HepG2 (cell line): ENCODE measurements around the gene TIMM23. TPM values are rescaled to one million over a fixed set of nuclear protein-coding genes. Genes with fewer than 3 reads are reported as not detected.

ENCODE experiments used
- CC2D1A ChIP-seq: sonication (generic); formaldehyde crosslinking; IDR thresholded peaks from 2 replicates; pipeline ENCODE4 v1.8.1; 2023; ENCODE audit warnings: mild to moderate bottlenecking, missing genetic modification reagents
- GATAD1 ChIP-seq: IDR thresholded peaks from 2 replicates; pipeline ENCODE4 v1.6.1; 2016; ENCODE audit warnings: missing genetic modification reagents, missing compliant biosample characterization
- GLI4 ChIP-seq: sonication (generic); formaldehyde crosslinking; IDR thresholded peaks from 2 replicates; pipeline ENCODE4 v1.5.1; 2020; ENCODE audit warnings: missing genetic modification reagents, mild to moderate bottlenecking, moderate library complexity, borderline replicate concordance
- HNF4G ChIP-seq, 2 experiments: sonication (generic) in 1 of 2; formaldehyde crosslinking in 1 of 2; IDR thresholded peaks; 2 replicates each; pipeline versions ENCODE4 v1.4.0 to v1.6.1; 2011 to 2020; ENCODE audit warnings: borderline replicate concordance in 2 of 2, low read depth in 2 of 2, mild to moderate bottlenecking in 2 of 2, low read length in 1 of 2, missing genetic modification reagents in 1 of 2, moderate library complexity in 1 of 2
- KLF12 ChIP-seq: sonication (generic); formaldehyde crosslinking; IDR thresholded peaks from 2 replicates; pipeline ENCODE4 v1.4.0; 2020; ENCODE audit warnings: missing genetic modification reagents, borderline replicate concordance
- MED8 ChIP-seq: sonication (generic); formaldehyde crosslinking; IDR thresholded peaks from 2 replicates; pipeline ENCODE4 v1.8.1; 2023; ENCODE audit warnings: mild to moderate bottlenecking, missing genetic modification reagents; ENCODE audit not compliant: insufficient replicate concordance
- PCBP2 ChIP-seq: fragments of 200-400 bp; formaldehyde crosslinking; optimal IDR thresholded peaks from 2 replicates; pipeline ENCODE3; 2018; ENCODE audit warnings: low read length, low read depth; ENCODE audit not compliant: poor library complexity, severe bottlenecking
- RCOR2 ChIP-seq: IDR thresholded peaks from 2 replicates; pipeline ENCODE4 v1.6.1; 2016; ENCODE audit warnings: missing biosample characterization, missing genetic modification reagents
- ZKSCAN5 ChIP-seq: sonication (generic); formaldehyde crosslinking; IDR thresholded peaks from 2 replicates; pipeline ENCODE4 v1.5.1; 2020; ENCODE audit warnings: mild to moderate bottlenecking, missing genetic modification reagents
- ZNF160 ChIP-seq: sonication (generic); formaldehyde crosslinking; IDR thresholded peaks from 2 replicates; pipeline ENCODE4 v1.8.0; 2022; ENCODE audit warnings: mild to moderate bottlenecking, inconsistent platforms, missing genetic modification reagents
- ZNF33A ChIP-seq: sonication (generic); formaldehyde crosslinking; IDR thresholded peaks from 2 replicates; pipeline ENCODE4 v1.5.1; 2020; ENCODE audit warnings: missing genetic modification reagents, mild to moderate bottlenecking, moderate library complexity, borderline replicate concordance
- ZNF678 ChIP-seq: sonication (generic); formaldehyde crosslinking; IDR thresholded peaks from 2 replicates; pipeline ENCODE4 v1.4.0; 2020; ENCODE audit warnings: mild to moderate bottlenecking, missing genetic modification reagents
- ZNF839 ChIP-seq: sonication (generic); formaldehyde crosslinking; IDR thresholded peaks from 2 replicates; pipeline ENCODE4 v1.4.0; 2020; ENCODE audit warnings: missing genetic modification reagents, mild to moderate bottlenecking, borderline replicate concordance
- polyA plus RNA-seq, 8 experiments: library from polyadenylated mRNA; depleted of rRNA in 3 of 8; stranded (reverse) in 7 of 8; unstranded in 1 of 8; fragments of >200 nt; fragmentation: Illumina TruSeq in 4 of 8; extraction: Trizol in 4 of 8; gene quantifications; 2 replicates each; pipeline versions ENCODE4 v1.2.1 to v1.2.3, GENCODE V29; 2011 to 2016; ENCODE audit warnings: low read depth in 4 of 8, missing spikeins in 1 of 8, mixed read lengths in 1 of 8; ENCODE audit not compliant: insufficient read depth in 1 of 8
- total RNA-seq, 5 experiments: library from RNA; depleted of rRNA; stranded (reverse); fragments of >200 nt; fragmentation: Illumina TruSeq; extraction: Trizol; gene quantifications; 2 replicates each; pipeline ENCODE4 v1.2.3, GENCODE V29; 2016; ENCODE audit warnings: low read depth in 1 of 5
- TF ChIP-seq, protein P1 (sequence below), 2 experiments: fragments of 450-650 bp in 1 of 2; sonication (generic) in 1 of 2; formaldehyde crosslinking; IDR thresholded peaks; 2 replicates each; pipeline versions ENCODE4 v1.5.0 to v1.8.0; 2020 to 2022; ENCODE audit warnings: mild to moderate bottlenecking in 1 of 2, missing genetic modification reagents in 1 of 2
- TF ChIP-seq, protein P2 (sequence below): IDR thresholded peaks from 2 replicates; pipeline ENCODE4 v1.6.1; 2016; ENCODE audit warnings: low read depth, borderline replicate concordance
- TF ChIP-seq, protein P3 (sequence below): sonication (generic); formaldehyde crosslinking; IDR thresholded peaks from 2 replicates; pipeline ENCODE4 v1.8.0; 2022; ENCODE audit warnings: mild to moderate bottlenecking, missing genetic modification reagents, borderline replicate concordance
- TF ChIP-seq, protein P4 (sequence below): sonication (generic); formaldehyde crosslinking; IDR thresholded peaks from 2 replicates; pipeline ENCODE4 v1.4.0; 2020; ENCODE audit warnings: mild to moderate bottlenecking, missing genetic modification reagents, borderline replicate concordance
- TF ChIP-seq, protein P5 (sequence below): sonication (generic); formaldehyde crosslinking; IDR thresholded peaks from 2 replicates; pipeline ENCODE4 v1.5.1; 2020; ENCODE audit warnings: missing genetic modification reagents, mild to moderate bottlenecking, borderline replicate concordance

Gene TIMM23
- total and polyA plus RNA-seq, 2 of the 13 experiments (the other 11 are each of a cell fraction or from before 2014, with no cell fraction given): 80.2 to 98.6 TPM

GRCh38 chr10:46022978-46023702 lies 50.9 kb downstream of the TIMM23 start (continued):
- TF ChIP-seq HNF4G (IDR thresholded peaks at IDR 0.05; ENCODE audit: borderline replicate concordance, low read depth, low read length) (no peak), HNF4G (CRISPR knock-in tag; IDR thresholded peaks at IDR 0.05; ENCODE audit: borderline replicate concordance, low read depth) (peak; percentile 78; the same call in 1 of the 2 replicates), KLF12 (CRISPR knock-in tag) (peak; percentile 42; the same call in 1 of the 2 replicates), ZNF160 (peak; percentile 90; the same call in 1 of the 2 replicates), GATAD1 (CRISPR knock-in tag) (peak; percentile 71; the same call in 1 of the 2 replicates), ZKSCAN5 (CRISPR knock-in tag) (peak; percentile 71), CC2D1A (CRISPR knock-in tag) (0 out of 2 replicates have a peak, but pooled peaks have one; percentile 35), PCBP2 (no peak), MED8 (CRISPR knock-in tag) (no peak), ZNF33A (CRISPR knock-in tag) (no peak), GLI4 (CRISPR knock-in tag) (no peak), RCOR2 (CRISPR knock-in tag) (no peak), ZNF678 (no peak), ZNF839 (CRISPR knock-in tag) (peak; percentile 84; the same call in 1 of the 2 replicates)
- TF ChIP-seq, protein P1, sequence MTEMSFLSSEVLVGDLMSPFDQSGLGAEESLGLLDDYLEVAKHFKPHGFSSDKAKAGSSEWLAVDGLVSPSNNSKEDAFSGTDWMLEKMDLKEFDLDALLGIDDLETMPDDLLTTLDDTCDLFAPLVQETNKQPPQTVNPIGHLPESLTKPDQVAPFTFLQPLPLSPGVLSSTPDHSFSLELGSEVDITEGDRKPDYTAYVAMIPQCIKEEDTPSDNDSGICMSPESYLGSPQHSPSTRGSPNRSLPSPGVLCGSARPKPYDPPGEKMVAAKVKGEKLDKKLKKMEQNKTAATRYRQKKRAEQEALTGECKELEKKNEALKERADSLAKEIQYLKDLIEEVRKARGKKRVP (CRISPR knock-in tag; IDR thresholded peaks at IDR 0.05): peak in 1 of 2 experiments; percentile 32; a peak in 1 of 4 replicates
- TF ChIP-seq, protein P2, sequence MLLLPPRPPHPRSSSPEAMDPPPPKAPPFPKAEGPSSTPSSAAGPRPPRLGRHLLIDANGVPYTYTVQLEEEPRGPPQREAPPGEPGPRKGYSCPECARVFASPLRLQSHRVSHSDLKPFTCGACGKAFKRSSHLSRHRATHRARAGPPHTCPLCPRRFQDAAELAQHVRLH: peak; percentile 87
- TF ChIP-seq, protein P3, sequence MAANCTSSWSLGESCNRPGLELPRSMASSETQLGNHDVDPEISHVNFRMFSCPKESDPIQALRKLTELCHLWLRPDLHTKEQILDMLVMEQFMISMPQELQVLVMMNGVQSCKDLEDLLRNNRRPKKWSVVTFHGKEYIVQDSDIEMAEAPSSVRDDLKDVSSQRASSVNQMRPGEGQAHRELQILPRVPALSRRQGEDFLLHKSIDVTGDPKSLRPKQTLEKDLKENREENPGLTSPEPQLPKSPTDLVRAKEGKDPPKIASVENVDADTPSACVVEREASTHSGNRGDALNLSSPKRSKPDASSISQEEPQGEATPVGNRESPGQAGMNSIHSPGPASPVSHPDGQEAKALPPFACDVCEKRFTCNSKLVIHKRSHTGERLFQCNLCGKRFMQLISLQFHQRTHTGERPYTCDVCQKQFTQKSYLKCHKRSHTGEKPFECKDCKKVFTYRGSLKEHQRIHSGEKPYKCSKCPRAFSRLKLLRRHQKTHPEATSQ (CRISPR knock-in tag): no peak
- TF ChIP-seq, protein P4, sequence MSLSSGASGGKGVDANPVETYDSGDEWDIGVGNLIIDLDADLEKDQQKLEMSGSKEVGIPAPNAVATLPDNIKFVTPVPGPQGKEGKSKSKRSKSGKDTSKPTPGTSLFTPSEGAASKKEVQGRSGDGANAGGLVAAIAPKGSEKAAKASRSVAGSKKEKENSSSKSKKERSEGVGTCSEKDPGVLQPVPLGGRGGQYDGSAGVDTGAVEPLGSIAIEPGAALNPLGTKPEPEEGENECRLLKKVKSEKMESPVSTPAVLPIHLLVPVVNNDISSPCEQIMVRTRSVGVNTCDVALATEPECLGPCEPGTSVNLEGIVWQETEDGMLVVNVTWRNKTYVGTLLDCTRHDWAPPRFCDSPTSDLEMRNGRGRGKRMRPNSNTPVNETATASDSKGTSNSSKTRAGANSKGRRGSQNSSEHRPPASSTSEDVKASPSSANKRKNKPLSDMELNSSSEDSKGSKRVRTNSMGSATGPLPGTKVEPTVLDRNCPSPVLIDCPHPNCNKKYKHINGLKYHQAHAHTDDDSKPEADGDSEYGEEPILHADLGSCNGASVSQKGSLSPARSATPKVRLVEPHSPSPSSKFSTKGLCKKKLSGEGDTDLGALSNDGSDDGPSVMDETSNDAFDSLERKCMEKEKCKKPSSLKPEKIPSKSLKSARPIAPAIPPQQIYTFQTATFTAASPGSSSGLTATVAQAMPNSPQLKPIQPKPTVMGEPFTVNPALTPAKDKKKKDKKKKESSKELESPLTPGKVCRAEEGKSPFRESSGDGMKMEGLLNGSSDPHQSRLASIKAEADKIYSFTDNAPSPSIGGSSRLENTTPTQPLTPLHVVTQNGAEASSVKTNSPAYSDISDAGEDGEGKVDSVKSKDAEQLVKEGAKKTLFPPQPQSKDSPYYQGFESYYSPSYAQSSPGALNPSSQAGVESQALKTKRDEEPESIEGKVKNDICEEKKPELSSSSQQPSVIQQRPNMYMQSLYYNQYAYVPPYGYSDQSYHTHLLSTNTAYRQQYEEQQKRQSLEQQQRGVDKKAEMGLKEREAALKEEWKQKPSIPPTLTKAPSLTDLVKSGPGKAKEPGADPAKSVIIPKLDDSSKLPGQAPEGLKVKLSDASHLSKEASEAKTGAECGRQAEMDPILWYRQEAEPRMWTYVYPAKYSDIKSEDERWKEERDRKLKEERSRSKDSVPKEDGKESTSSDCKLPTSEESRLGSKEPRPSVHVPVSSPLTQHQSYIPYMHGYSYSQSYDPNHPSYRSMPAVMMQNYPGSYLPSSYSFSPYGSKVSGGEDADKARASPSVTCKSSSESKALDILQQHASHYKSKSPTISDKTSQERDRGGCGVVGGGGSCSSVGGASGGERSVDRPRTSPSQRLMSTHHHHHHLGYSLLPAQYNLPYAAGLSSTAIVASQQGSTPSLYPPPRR (CRISPR knock-in tag): peak; percentile 75; the same call in 1 of the 2 replicates
- TF ChIP-seq, protein P5, sequence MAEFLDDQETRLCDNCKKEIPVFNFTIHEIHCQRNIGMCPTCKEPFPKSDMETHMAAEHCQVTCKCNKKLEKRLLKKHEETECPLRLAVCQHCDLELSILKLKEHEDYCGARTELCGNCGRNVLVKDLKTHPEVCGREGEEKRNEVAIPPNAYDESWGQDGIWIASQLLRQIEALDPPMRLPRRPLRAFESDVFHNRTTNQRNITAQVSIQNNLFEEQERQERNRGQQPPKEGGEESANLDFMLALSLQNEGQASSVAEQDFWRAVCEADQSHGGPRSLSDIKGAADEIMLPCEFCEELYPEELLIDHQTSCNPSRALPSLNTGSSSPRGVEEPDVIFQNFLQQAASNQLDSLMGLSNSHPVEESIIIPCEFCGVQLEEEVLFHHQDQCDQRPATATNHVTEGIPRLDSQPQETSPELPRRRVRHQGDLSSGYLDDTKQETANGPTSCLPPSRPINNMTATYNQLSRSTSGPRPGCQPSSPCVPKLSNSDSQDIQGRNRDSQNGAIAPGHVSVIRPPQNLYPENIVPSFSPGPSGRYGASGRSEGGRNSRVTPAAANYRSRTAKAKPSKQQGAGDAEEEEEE (CRISPR knock-in tag): peak; percentile 80; the same call in 1 of the 2 replicates
